H1 (cell line): ENCODE data around the gene ABL1. TPM values are rescaled to one million over a fixed set of nuclear protein-coding genes. Genes with fewer than 3 reads are reported as not detected.

Experiments
- CTCF ChIA-PET: fragments of 300-600 bp; sonication (Branson Sonifier 250); formaldehyde crosslinking; loops from one replicate; lab custom pipeline; 2021; ENCODE audit not compliant: partially characterized antibody; lab: Charles Lee
- POLR2A ChIA-PET: fragments of 300-600 bp; sonication (Branson Sonifier 250); formaldehyde crosslinking; loops from one replicate; lab custom pipeline; 2021; ENCODE audit warnings: inconsistent platforms; ENCODE audit not compliant: partially characterized antibody; lab: Charles Lee
- DNase-seq, 2 experiments: peaks; one replicate each; pipeline versions ENCODE4 v3.0.0 to v3.0.0-alpha.2; 2010 to 2022; ENCODE audit warnings: low spot score in 2 of 2, low read depth in 1 of 2, mixed read lengths in 1 of 2
- FAIRE-seq: peaks from 2 replicates; lab custom pipeline; 2011; peaks lifted over from hg19 to GRCh38; lab: Jason Lieb, UNC
- H2AFZ ChIP-seq: 2 replicates; pipeline ENCODE4 v1.8.1; 2012; ENCODE audit warnings: low read length, inconsistent platforms
- H2AK5ac ChIP-seq: 2 replicates; pipeline ENCODE4 v1.6.1; 2013; ENCODE audit warnings: low read depth, low read length
- H2BK120ac ChIP-seq: replicated peaks from 2 replicates; pipeline ENCODE3; 2013; ENCODE audit warnings: low read depth, low read length, inconsistent platforms
- H2BK12ac ChIP-seq: 2 replicates; pipeline ENCODE4 v1.6.1; 2013; ENCODE audit warnings: low read depth, low read length
- H2BK15ac ChIP-seq: 2 replicates; pipeline ENCODE4 v1.6.1; 2013; ENCODE audit warnings: low read length
- H2BK20ac ChIP-seq: 2 replicates; pipeline ENCODE4 v1.6.1; 2013; ENCODE audit warnings: low read length
- H2BK5ac ChIP-seq: 2 replicates; pipeline ENCODE4 v1.6.1; 2013; ENCODE audit warnings: low read depth, low read length
- H3K14ac ChIP-seq: 2 replicates; pipeline ENCODE4 v1.6.1; 2013; ENCODE audit warnings: inconsistent platforms; ENCODE audit not compliant: insufficient read length
- H3K18ac ChIP-seq: 2 replicates; pipeline ENCODE4 v1.6.1; 2013; ENCODE audit warnings: low read length; ENCODE audit errors: extremely low read depth
- H3K23ac ChIP-seq: 2 replicates; pipeline ENCODE4 v1.6.1; 2013; ENCODE audit warnings: inconsistent platforms; ENCODE audit not compliant: insufficient read length
- H3K23me2 ChIP-seq: 2 replicates; pipeline ENCODE4 v1.6.1; 2013; ENCODE audit warnings: low read depth, low read length
- H3K27ac ChIP-seq: 2 replicates; pipeline ENCODE4 v1.6.1; 2011; ENCODE audit warnings: low read depth, low read length, inconsistent platforms
- H3K27me3 ChIP-seq, 4 experiments: replicated peaks in 1 of 4; 1 replicate in 1 of 4; 2 replicates in 3 of 4; pipeline versions ENCODE4 v1.6.1 to v1.8.1; 2011 to 2013; ENCODE audit warnings: low read length in 3 of 4, mild to moderate bottlenecking in 3 of 4, inconsistent platforms in 2 of 4, mixed read lengths in 2 of 4, moderate library complexity in 1 of 4; ENCODE audit not compliant: control insufficient read depth in 3 of 4, insufficient read depth in 3 of 4; ENCODE audit errors: extremely low read depth in 1 of 4
- H3K36me3 ChIP-seq, 4 experiments: 2 replicates each; pipeline versions ENCODE4 v1.6.1 to v1.8.1; 2011 to 2013; ENCODE audit warnings: mild to moderate bottlenecking in 4 of 4, low read length in 3 of 4, moderate library complexity in 2 of 4, control low read depth in 1 of 4, inconsistent platforms in 1 of 4; ENCODE audit not compliant: insufficient read depth in 4 of 4, control insufficient read depth in 2 of 4
- H3K4ac ChIP-seq: replicated peaks from 2 replicates; pipeline ENCODE3; 2013; ENCODE audit warnings: low read length, low read depth, mixed read lengths, inconsistent platforms; ENCODE audit not compliant: insufficient read length
- H3K4me1 ChIP-seq, 4 experiments: replicated peaks in 1 of 4; 1 replicate in 1 of 4; 2 replicates in 3 of 4; pipeline versions ENCODE4 v1.6.1 to v1.8.1; 2011 to 2013; ENCODE audit warnings: low read length in 3 of 4, inconsistent platforms in 2 of 4, mixed read lengths in 1 of 4; ENCODE audit not compliant: insufficient read depth in 4 of 4, control insufficient read depth in 3 of 4
- H3K4me2 ChIP-seq, 2 experiments: 2 replicates each; pipeline versions ENCODE4 v1.6.1 to v1.8.1; 2011 to 2013; ENCODE audit warnings: low read depth in 2 of 2, low read length in 2 of 2, control low read depth in 1 of 2, inconsistent platforms in 1 of 2, mild to moderate bottlenecking in 1 of 2; ENCODE audit not compliant: insufficient read depth in 1 of 2
- H3K4me3 ChIP-seq, 4 experiments: fragments of 200-600, 300-600 bp in 1 of 4; sonication (generic), shearing (Covaris generic), sonication (Bioruptor Twin) in 1 of 4; 2 replicates each; pipeline versions ENCODE4 v1.5.1 to v1.8.1; 2011 to 2016; ENCODE audit warnings: low read length in 4 of 4, low read depth in 3 of 4, control low read depth in 2 of 4, inconsistent platforms in 2 of 4, mild to moderate bottlenecking in 2 of 4, mixed read lengths in 1 of 4, moderate library complexity in 1 of 4; ENCODE audit not compliant: insufficient read depth in 2 of 4; ENCODE audit errors: extremely low read depth in 1 of 4
- H3K56ac ChIP-seq: replicated peaks from 2 replicates; pipeline ENCODE3; 2013; ENCODE audit warnings: low read depth, mild to moderate bottlenecking, mixed read lengths, low read length, inconsistent platforms; ENCODE audit not compliant: insufficient read length
- H3K79me1 ChIP-seq: 2 replicates; pipeline ENCODE4 v1.6.1; 2013; ENCODE audit warnings: low read depth, low read length, control low read depth
- H3K79me2 ChIP-seq, 2 experiments: 2 replicates each; pipeline versions ENCODE4 v1.6.1 to v1.8.1; 2012 to 2013; ENCODE audit warnings: low read length in 2 of 2, mild to moderate bottlenecking in 2 of 2, inconsistent platforms in 1 of 2; ENCODE audit not compliant: insufficient read depth in 2 of 2, control insufficient read depth in 1 of 2
- H3K9ac ChIP-seq, 4 experiments: replicated peaks in 1 of 4; 1 replicate in 1 of 4; 2 replicates in 3 of 4; pipeline versions ENCODE4 v1.6.1 to v1.8.1; 2011 to 2013; ENCODE audit warnings: low read depth in 3 of 4, low read length in 3 of 4, control low read depth in 2 of 4, mild to moderate bottlenecking in 2 of 4, moderate library complexity in 2 of 4, inconsistent platforms in 1 of 4; ENCODE audit errors: extremely low read depth in 1 of 4
- H3K9me3 ChIP-seq, 2 experiments: 2 replicates each; pipeline versions ENCODE4 v1.6.1 to v1.8.1; 2012 to 2013; ENCODE audit warnings: mild to moderate bottlenecking in 2 of 2, moderate library complexity in 2 of 2, control low read depth in 1 of 2, inconsistent platforms in 1 of 2, low read depth in 1 of 2, low read length in 1 of 2, mixed read lengths in 1 of 2; ENCODE audit not compliant: insufficient read depth in 2 of 2
- H4K20me1 ChIP-seq, 2 experiments: replicated peaks in 1 of 2; 2 replicates each; pipeline versions ENCODE3 to v1.8.1; 2011 to 2013; ENCODE audit warnings: inconsistent platforms in 2 of 2, low read length in 2 of 2, mild to moderate bottlenecking in 1 of 2; ENCODE audit not compliant: insufficient read depth in 2 of 2, control insufficient read depth in 1 of 2
- H4K5ac ChIP-seq: 2 replicates; pipeline ENCODE4 v1.6.1; 2013; ENCODE audit warnings: low read length, low read depth, mixed read lengths, inconsistent platforms; ENCODE audit not compliant: insufficient read length
- H4K8ac ChIP-seq: 2 replicates; pipeline ENCODE4 v1.8.0; 2013; ENCODE audit warnings: mild to moderate bottlenecking, moderate library complexity, low read length, inconsistent platforms; ENCODE audit not compliant: insufficient read depth; ENCODE audit errors: extremely low read depth
- H4K91ac ChIP-seq: replicated peaks from 2 replicates; pipeline ENCODE3; 2013; ENCODE audit warnings: low read length, mixed read lengths, inconsistent platforms; ENCODE audit not compliant: insufficient read length
- GTF2F1 ChIP-seq: IDR thresholded peaks from 2 replicates; pipeline ENCODE4 v1.6.1; 2012; ENCODE audit warnings: low read depth, low read length, improper control_type of control experiment, borderline replicate concordance
- RAD21 ChIP-seq, 2 experiments: IDR thresholded peaks in 1 of 2; conservative IDR thresholded peaks in 1 of 2; 2 replicates each; pipeline ENCODE4 v1.6.1; 2011; ENCODE audit warnings: low read depth in 2 of 2, low read length in 2 of 2, improper control_type of control experiment in 1 of 2, inconsistent platforms in 1 of 2, mild to moderate bottlenecking in 1 of 2, moderate library complexity in 1 of 2
- YY1 ChIP-seq: IDR thresholded peaks from 2 replicates; pipeline ENCODE4 v1.6.1; 2011; ENCODE audit warnings: low read depth, mild to moderate bottlenecking, low read length
- WGBS, 2 experiments: shearing (Covaris generic) in 1 of 2; methylation state at CpG; one replicate each; pipeline versions ENCODE4 v1.1.6 to v1.1.7; 2013 to 2015; ENCODE audit warnings: low lambda C conversion rate in 2 of 2, mixed read lengths in 2 of 2, inconsistent platforms in 1 of 2, low coverage in 1 of 2, missing lambda C conversion rate in 1 of 2; ENCODE audit not compliant: insufficient replicate concordance in 2 of 2, insufficient coverage in 1 of 2, insufficient read length in 1 of 2; ENCODE audit errors: extremely low coverage in 1 of 2, missing lambda C conversion rate in 1 of 2; 5-methylcytosine and 5-hydroxymethylcytosine counted together
- polyA plus RNA-seq, 7 experiments: library from polyadenylated mRNA; depleted of rRNA in 3 of 7; stranded (reverse) in 5 of 7; unstranded in 2 of 7; fragments of >200 nt in 5 of 7; fragments of 200-250 nt in 2 of 7; gene quantifications; 1 replicate in 5 of 7; 2 replicates in 1 of 7; 4 replicates in 1 of 7; pipeline versions ENCODE4 v1.2.1 to v1.2.3, GENCODE V29; 2011 to 2013; ENCODE audit warnings: missing spikeins in 2 of 7, mixed read lengths in 2 of 7
- total RNA-seq: library from RNA; stranded (reverse); fragmentation: NEBNext Ultra II Directional; extraction: Animal tissue kit (Norgen Biotek cat#: 25700); gene quantifications from 2 replicates; pipeline ENCODE4 v1.2.1, GENCODE V29; 2021

Gene ABL1
- total and polyA plus RNA-seq, 2 of the 8 experiments (the other 6 are each of a cell fraction or from before 2014, with no cell fraction given), result 35.3 to 104 TPM

DNA sequence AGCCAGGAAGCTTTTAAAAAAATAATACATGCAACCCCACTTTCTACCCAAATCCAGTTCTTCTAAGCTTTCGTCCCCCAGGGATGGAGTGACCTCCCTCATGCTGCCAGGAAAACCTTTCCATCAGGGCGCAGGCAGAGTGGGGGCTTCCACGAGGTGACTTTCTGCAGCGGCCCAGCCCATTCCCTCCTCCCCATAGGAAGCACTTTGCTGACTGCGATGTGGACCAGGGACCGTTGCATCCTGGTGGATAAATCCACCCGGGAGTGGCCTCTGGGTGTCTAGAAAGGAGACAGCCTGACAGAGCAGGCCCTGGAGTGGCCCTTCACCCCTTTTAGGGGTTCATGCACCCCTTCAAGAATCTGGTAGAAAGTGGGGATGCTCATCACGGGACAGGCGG is 60.0 kb downstream of the ABL1 start:
- DNase-seq (no peak), FAIRE-seq (no peak)
- Histone ChIP-seq H3K23me2 (no peaks in the 10 kb centered on the region), H2AK5ac (no peak overlapping the region), H3K79me2 (no peaks in the 10 kb centered on the region), H3K4me1 (peaks cover 0 to 3% (median 0%) of the 10 kb centered on the region in 4 experiments; a peak in 3 of 7 replicates), H2BK20ac (no peak overlapping the region), H3K9ac (no peak overlapping the region), H3K56ac (no peak overlapping the region), H4K8ac (no peak overlapping the region), H4K5ac (no peak overlapping the region), H2BK15ac (no peak overlapping the region), H3K9me3 (no peaks in the 10 kb centered on the region), H3K27ac (no peak overlapping the region), H3K23ac (no peak overlapping the region), H4K91ac (no peak overlapping the region), H3K4me3 (no peak overlapping the region), H3K18ac (no peak overlapping the region), H2BK12ac (no peak overlapping the region), H4K20me1 (peaks cover 4 to 6% of the 10 kb centered on the region in 2 experiments), H3K79me1 (no peaks in the 10 kb centered on the region), H3K36me3 (peaks cover 0 to 8% (median 1%) of the 10 kb centered on the region in 4 experiments; a peak in 4 of 8 replicates), H3K4me2 (no peak overlapping the region), H3K14ac (no peak overlapping the region), H3K27me3 (no peaks in the 10 kb centered on the region), H2AFZ (no peak overlapping the region), H3K4ac (no peak overlapping the region), H2BK120ac (no peak overlapping the region), H2BK5ac (no peak overlapping the region)
- CTCF ChIA-PET, result interaction anchor here (0.7 to 8.2 kb wide), 16 partner anchors 8 to 202 kb away, joined by 3 to 49 read pairs (median 4); no protein-coding TSS in a partner anchor
- no peak for TF ChIP-seq GTF2F1
- no peak for TF ChIP-seq YY1
- no peak for TF ChIP-seq RAD21 (IDR thresholded peaks at IDR 0.05 in 1 of 2, conservative IDR thresholded peaks at IDR 0.05 in 1 of 2; ENCODE audit: low read depth in 2 of 2, low read length in 2 of 2)
- 87% methylated on average over 9 of the region's 9 CpGs; no CpG with 5 or more reads in 1 of the 2 experiments for WGBS, 2 experiments
- POLR2A ChIA-PET, result interaction anchor here (1.1 to 1.2 kb wide), 2 partner anchors 18 to 29 kb away, joined by 3 to 4 read pairs; no protein-coding TSS in a partner anchor
